Putamen (tissue), 1 donor: Measurements from ENCODE around the gene SLC38A9.
"Not testable (repeated sequence)": the region's sequence is repeated elsewhere in the genome, so short reads cannot be mapped to it uniquely, and the experiment has no call there.

Experiments used
- DNase-seq: peaks from one replicate; pipeline ENCODE4 v3.0.0-alpha.2; 2016; ENCODE audit warnings: low spot score

Gene SLC38A9, protein sequence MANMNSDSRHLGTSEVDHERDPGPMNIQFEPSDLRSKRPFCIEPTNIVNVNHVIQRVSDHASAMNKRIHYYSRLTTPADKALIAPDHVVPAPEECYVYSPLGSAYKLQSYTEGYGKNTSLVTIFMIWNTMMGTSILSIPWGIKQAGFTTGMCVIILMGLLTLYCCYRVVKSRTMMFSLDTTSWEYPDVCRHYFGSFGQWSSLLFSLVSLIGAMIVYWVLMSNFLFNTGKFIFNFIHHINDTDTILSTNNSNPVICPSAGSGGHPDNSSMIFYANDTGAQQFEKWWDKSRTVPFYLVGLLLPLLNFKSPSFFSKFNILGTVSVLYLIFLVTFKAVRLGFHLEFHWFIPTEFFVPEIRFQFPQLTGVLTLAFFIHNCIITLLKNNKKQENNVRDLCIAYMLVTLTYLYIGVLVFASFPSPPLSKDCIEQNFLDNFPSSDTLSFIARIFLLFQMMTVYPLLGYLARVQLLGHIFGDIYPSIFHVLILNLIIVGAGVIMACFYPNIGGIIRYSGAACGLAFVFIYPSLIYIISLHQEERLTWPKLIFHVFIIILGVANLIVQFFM

DNA sequence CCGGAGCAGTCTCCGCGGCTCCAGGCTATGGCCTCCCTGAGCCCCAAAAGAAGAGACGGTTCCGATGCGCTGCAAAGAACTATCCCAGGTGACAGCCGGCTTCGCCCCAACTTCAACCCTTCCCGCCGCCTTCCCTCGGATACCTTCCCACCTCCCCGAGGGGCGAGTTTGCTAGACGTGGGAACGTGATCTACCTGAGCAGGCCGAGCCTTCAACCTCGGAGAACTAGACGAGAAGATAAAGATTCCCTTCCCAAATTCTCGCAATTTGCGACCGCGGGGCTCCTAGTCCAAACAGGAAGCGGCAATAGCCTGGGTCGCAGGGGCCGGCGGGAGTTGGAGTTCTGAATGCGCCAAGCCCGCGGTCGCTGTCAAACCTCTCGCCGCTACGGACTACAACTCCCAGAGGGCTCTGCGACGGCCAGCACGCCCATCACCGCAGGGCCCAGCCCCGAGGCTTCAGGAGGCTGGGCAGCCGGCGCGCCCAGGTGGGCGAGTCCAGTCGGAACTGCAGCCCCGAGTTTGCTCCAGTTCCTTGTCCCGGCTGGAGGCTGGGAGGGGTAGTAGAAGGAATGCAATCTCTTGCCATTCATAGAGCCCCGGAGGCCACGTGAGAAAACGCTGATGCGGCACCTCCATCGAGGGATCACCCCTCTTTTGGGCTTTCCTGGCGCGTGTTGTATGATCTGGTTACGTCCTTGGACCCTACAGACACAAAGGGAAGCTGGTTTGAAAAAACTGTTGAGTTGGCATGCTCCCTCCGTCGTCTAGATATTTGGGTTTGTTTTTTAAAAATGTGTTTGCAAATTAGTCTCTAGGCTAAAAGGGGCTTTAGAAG is at the start of gene SLC38A9:
Gene SLC38A9, minus strand, starts transcription at position 302 of the 837 bp plus-strand sequence. CDS start 14,366 bp downstream, outside the sequence.
- peak; percentile 92 for DNase-seq

DNA sequence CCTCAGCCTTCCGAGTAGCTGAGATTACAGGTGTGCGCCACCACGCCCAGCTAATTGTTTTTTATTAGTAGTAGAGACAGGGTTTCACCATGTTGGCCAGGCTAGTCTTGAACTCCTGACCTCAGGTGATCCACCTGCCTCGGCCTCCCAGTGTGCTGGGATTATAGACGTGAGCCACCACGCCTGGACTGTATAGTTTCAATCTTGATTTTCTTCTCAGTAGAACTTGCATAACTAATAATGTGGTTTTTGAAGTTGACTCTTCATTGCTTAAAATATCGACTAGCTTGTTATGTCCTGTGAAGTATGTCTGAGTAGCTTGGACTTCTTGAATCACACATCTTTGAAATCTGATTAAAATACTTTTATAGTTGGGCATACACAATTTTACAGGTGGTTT is 49.6 kb upstream of the SLC38A9 start:
- DNase-seq, result not testable (repeated sequence)

DNA sequence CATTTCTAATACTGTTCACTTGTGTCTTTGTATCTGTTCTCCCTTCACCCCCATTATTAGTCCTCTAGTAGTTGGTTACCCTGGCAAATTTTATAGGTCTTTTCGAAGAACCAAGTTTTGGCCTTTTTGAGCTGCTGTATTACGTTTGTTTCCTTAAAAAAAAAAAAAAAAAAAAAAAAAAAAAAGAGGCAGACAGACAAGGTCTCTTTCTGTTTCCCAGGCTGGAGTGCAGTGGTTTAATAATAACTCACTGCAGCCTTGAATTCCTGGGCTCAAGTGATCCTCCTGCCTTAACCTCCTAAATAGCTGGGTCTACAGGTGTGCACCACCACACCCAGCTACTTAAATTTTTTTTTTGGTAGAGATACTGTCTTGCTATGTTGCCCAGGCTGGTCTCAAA is 46.6 kb upstream of the SLC38A9 start:
- DNase-seq, result no peak

DNA sequence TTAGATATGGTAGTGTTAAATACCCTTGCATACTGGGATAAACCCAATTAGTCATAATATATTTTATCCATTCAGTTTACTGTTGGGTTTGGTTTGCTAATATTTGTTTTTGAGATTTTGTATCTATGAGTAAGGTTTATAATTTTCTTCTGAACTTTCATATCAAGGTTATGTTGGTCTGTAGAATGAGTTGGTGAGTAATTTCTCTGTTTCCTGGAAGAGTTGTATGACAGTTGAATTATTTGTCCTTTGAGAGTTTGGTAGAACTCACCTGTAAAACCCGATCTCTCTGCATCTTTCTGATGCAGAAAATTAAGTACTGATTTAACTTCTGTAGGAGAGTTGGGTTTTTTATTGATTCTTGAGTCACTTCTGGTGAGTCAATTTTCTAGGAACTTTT is 46.1 kb upstream of the SLC38A9 start:
- DNase-seq, result no peak

DNA sequence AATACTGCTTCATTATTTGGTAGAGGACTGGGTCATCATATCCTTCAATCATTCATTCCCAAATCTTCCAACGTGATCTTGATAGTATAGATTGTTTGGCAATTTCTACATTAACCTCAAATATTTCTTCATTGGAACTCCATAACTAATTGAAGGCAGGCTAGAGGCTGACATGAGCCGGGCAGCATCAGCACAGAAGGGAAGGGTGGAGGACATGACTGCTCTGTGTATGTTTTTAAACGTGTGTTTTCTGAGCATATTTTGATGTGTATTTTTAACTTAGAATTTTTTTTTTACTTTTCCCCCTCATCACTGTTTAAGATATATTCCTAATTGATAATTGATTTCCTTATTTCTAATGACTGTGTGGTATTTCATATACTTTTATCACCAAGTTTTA is 38.4 kb upstream of the SLC38A9 start:
- no peak for DNase-seq

DNA sequence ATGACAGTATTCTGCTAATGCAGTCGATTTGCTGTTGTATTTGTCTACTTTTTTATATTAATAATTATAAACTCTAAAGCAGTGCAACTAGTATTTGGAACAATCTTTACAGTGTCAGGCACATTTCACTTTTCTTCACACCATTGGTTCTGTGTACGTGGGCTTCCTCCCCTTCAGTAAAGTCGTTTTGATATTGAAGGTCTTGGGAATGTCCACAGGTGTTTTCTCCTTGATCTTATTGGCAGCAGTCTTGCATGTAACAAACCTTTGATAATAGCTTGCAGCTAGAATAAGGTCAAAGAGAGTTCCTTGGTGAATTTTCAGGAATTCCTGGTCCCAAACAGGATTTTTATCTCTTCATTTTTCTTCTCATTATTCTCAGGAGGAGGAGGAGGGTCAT is 37.9 kb upstream of the SLC38A9 start:
- no peak for DNase-seq

DNA sequence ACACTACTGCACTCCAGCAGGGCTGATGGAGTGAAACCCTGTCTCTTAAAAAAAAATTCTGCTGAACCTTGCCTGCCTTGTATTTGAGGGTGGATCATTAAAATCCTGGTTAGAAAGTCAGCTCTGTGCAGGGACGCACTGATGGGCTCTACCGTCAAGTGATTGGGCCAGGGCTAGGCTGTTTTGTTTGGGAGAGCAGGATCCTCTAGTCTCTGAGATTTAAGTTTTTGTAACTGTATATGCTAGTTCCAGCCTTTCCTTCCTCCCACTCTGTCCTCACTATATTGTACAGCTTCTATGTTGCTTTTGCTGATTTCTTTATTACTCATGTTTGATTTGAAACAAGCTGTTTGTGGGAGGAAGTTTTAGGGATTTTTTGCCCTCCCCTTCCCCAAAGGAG is 37.3 kb upstream of the SLC38A9 start:
- DNase-seq, result no peak

DNA sequence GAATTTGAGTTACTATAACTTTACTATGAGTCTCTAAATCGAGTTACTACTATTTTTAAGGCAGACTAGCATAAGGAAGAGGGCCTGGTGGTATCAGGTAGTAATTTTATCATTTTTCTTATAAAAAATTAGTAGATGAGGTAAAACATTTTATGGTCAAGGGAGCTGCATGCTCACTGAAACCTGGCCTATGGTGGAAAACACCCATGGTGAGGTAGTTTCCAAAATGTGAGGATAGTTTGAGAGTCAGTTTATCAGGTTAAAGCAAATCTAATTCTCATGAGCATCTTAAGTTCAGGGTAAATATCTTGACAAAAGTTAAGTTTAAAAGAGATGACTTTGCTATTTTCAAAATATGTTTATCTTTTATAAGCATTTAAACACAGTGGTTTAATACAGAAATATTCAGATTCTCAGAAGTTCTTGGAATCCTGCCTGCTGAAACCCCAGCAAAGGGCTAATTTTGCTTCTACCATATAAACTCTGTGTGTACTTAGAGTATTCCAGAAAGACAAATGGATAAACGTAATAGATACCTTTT is 35.7 kb upstream of the SLC38A9 start:
- no peak for DNase-seq

DNA sequence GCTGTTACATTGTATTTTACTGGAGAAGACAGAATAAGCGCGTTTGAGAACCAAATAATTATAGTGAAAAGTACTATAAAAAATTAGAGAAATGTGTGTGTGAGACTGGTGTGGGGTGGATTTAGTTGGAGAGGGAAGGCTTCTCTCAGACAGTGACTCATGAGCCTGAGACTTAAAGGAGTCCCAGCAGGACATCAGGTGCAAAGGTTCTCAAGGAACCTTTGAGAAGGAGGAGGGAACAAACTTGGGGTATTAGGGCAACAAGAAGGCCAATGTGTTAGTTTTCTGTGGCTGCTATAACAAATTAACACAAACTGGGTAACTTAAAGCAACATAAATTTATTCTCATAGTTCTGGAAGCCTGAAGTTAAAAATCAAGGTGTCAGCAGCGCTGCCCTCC is 30.7 kb upstream of the SLC38A9 start:
- DNase-seq, result no peak

DNA sequence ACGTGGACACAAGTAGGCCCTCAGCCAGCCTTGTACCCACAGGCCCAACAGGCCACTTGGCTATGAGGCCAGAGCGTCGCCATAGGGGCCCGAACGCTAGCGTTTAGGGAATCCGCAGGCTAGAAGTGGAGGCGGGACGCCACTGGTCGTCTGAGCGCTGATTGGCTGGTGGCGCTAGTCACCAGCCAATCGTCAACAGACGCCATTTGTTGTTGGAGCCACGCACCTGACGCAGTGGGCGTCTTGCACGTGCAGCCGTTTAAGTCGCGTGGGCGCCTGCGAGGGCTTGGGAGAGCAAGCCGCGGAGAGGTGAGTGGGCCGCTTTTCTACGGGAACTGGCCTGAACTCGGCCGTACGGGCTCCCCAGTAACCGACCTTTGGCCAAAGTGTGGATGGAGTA is 25.7 kb upstream of the SLC38A9 start, which contains the start of gene DDX4:
Gene DDX4, plus strand, starts transcription at position 269 of the 400 bp plus-strand sequence. CDS start 903 bp downstream, outside the sequence.
- DNase-seq, result no peak

DNA sequence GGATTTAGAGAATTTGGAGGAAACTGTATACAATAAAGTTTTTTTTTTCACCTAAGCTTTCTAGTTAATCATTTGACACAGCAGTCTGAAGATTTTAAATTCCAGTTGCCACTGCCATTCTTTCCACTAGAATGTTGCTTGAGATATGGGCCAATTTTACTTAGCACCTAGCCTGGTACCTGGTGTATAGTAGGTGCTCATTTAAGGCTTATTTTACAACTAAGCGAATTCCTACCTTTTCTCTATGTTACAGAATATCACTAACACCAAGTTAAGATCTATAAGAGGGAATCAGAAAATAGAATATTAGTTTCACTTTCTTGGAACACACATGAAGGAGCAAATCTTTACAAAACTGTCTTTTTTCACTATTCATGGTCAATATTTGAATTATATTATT is 22.5 kb upstream of the SLC38A9 start:
- no peak for DNase-seq

DNA sequence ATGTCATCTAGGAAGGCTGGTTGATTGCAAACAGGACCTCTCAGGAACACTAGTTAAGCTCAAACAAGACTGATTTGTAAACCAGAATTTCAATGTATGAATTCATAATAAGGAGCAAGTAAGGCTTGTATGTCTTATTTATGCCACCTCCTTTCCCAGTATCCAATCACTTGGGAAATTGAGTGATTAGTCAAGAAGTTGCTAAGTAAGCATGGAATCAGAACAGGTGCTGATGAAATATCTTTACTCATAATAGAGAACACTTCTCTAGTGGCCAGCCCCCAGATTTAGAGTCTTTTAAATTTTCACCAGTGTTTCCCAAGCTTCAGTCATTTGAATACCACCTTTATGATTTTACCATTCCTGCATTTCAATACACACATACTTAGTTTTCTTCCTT is 20.5 kb upstream of the SLC38A9 start:
- DNase-seq, result no peak

DNA sequence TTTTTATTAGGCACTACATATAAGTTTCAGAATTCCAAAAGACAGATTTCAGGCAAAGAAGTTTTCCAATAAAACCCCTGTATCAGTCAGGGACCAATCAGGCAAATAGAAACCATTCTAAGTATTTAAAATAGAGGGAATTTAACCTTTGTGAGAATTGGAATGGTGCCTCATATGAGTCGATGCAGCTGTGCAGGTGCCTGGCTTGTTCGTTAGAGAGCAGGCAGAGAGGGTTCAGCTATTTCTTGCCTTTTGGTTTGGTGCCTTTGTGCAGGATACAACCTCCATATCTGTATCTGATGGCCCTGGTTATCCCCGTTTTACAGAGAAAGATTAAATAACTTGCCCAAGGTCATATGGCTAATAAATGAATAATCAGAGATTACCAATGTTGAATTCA is 19.7 kb upstream of the SLC38A9 start:
- DNase-seq, result no peak

DNA sequence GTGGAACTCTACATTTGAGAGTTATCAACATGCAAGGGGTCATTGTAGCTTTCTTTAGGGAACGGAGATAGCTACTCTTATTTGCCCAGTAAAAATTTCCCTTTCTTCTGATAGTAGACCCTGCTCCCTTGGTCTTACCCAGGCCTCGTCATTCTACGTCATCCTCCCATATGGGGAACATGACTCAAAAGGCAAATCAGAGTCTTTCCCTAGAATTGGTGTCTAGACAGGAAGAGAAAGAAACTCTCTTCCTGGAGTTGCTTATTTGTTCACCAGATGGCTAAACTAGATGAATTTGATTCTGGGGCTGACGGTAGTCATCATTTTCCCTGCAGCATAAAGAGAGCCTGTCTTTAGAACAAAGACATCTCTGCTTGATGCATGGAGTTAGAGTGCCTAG is 12.2 kb upstream of the SLC38A9 start:
- DNase-seq, result no peak

DNA sequence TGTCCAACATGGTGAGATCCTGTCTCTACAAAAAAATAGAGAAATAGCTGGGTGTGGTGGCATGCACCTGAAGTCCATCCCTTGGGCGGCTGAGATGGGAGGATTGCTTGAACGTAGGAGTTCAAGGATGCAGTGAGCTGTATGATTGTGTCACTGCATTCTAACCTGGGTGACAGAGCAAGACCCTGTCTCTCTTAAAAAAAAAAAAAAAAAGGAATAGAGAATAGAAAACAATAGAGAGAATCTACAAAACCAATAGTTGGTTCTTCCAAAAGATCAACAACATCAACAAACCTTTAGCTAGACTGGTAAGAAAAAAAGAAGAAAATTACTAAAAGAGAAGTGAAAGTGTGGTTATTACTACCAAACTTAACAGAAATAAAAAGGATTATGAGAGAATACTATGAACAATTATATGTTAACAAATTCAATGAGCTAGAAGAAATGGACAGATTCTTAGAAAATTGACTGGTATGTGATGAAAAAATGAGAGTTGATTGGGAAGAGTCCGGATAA is 8.1 kb upstream of the SLC38A9 start:
- DNase-seq, result no peak

DNA sequence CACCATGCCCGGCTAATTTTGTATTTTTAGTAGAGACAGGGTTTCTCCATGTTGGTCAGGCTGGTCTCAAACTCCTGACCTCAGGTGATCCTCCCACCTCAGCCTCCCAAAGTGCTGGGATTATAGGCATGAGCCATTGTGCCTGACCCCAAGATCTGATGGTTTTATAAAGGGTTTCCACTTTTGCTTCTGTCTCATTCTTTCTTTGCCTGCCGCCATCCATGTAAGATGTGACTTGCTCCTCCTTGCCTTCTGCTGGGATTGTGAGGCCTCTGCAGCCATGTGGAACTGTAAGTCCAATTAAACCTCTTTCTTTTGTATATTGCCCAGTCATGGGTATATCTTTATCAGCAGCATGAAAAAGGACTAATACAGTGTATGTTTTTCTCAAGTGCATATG is 6.9 kb upstream of the SLC38A9 start:
- DNase-seq, result not testable (repeated sequence)

DNA sequence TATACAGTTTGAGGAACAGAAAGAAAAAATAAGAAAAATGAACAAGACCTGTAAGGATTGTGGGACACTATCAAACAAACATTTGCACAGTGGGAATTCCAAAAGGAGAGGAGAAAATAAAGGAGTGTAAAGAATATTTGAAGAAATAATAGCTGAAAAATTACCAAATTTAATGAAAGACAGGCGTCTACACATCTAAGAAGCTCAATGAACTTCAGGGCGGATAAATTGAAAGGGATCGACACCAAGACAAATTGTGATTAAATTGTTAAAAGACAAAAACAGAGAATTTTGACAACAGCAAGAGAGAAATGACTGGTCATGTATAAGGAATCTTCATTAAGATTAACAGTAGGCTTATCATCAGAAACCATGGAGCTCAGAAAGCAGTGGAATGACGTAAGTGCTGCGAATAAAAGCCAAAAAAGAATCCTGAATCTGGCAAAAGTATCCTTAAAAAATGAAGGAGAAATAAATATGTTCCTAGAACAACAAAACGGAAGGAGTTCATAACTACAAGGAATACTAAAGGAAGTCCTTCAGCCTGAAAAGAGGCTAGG is 3.5 kb upstream of the SLC38A9 start:
- no peak for DNase-seq

DNA sequence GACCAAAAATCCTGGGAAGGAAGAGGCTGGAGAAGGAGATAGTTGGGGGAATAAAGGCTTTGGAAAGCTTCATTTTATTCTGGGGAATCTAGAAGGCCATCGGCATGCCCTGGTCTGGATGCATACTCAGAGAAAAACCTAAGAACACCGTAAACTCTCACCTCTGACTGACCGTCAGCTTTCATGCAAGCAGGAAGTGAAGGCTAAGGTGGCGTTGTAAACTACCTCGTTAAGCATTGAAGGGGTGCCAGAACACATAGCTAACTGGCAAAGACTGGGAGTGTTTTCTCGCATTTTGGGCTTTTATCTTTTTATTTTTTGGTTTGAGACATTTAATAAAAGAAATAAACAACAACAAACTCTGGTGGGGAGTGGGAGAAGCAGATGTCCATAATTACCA is 2.6 kb upstream of the SLC38A9 start:
- no peak for DNase-seq

DNA sequence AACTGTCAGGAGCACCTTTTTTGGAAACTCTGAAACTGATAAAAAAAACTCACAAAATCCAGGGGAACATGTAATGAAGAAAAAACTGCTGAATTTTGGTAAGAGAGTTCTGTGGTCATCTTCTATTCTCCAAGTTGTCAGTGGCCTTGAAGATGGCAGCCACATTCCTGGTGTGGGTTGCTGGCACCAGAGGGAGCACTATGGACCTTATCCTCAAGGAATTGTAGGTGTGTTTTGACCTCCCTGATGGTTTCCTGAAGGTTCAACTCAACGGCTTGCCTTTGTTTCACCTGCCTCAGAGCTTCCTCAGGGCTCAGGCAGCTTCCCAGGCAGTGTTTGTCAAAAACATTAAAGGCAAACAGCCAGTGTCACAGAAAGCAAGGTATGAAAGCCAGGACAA is 2.2 kb upstream of the SLC38A9 start:
- DNase-seq, result no peak

DNA sequence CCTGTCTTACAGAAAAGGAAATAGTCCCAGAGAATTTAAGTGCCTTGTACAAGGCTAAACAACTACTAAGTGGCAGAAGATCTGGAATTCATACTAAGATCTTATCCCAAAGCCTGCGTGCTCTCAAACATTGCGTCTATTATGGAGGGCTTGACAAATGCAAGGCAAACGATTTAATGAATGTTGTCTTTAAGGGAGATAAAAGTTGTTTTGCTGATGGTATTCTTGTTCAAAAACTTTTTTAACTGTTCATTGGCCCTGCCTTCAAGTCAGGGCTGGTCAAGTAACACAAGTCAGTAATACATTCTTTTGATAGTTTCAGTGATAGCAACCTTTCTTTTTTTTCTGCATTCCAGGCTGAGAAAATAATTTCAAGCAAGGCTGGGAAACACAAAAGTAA is 1.7 kb upstream of the SLC38A9 start:
- no peak for DNase-seq

DNA sequence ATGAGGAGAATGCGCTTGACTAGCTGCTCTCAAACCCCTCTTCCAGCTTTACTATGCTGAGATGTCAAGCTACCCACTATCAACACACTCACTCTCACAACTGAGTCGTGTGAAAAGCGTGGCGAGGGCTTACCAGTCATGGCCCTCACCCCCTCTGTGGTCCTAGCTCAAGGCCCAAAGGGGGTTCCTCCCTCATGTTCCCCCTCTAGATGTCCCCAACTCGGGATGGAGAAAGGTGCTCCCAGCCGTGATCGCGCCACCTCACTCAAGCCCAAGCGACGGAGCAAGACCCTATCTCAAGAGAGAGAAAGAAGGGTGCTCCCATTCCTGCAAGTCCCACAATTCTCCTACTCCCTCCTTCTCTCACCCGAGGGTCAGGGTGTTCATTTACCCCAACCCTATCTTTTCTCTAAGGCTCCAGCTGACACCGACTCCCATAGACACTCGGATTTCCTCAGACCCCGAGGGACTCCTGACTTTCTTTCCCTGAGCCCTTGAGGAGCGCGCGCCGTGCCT is 559 bp downstream of the SLC38A9 start:
- no peak for DNase-seq

DNA sequence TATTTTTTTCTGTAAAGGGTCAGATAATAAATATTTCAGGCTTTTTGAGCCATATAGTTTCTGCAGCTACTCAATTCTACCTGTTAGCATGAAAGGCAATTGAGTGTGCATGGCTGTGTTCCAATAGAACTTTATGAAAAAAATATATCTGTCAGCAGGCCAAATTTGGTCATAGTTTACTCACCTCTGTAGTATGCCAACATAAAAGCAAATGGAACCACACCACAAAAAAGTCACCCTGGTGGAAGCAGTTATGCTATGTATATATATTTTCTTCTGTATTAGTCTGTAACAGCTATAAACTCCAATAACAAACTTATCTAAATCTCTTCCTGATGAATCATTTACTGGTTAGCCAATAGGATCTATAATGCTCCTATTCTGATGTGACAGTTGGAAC is 3.4 kb downstream of the SLC38A9 start:
- no peak for DNase-seq
